ENCODE data around the gene UQCC2.

The UQCC2 gene

DNA sequence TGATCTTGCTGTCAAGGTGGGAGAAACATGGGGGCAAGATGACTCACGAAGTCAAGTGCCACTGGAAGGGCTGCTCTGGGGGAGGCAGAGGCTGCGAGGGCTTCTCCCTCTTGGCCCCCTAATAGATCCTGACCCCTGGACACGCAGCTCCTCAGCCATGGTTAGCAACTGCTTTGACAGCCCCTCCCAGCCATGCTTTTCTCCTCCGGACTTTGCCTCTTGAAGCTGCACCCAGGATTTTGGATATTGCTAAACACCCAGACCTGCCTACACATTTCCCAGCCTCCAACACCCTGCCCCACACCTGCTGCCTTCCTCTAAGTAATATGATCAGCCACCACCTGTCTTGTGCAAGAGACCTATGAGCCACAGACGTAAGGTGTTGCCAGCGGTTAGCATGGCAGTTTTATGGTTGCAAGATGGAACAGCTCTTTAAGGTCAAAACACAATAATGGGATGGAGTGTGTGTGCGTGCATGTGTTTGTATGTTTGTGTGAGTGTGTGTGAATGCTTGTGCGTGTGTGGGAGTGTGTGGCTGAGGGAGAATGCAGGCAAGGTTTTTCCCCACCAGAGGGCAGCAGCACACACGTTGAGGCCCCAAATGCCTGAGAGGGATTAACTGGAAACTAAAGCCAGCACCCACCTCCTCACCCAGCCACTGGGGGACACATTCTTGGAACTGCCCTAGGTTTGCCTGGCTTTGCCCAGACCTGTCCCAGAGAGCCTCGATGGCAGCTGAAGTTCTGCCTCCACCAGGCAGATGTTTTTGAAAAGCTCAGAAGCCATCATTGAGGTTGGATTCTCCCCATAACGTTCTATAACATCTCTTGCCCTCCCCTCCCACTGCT, 32.7 kb upstream of the UQCC2 start:
- DNase-seq (ENCODE audit: low read depth) = peak; percentile 59

DNA sequence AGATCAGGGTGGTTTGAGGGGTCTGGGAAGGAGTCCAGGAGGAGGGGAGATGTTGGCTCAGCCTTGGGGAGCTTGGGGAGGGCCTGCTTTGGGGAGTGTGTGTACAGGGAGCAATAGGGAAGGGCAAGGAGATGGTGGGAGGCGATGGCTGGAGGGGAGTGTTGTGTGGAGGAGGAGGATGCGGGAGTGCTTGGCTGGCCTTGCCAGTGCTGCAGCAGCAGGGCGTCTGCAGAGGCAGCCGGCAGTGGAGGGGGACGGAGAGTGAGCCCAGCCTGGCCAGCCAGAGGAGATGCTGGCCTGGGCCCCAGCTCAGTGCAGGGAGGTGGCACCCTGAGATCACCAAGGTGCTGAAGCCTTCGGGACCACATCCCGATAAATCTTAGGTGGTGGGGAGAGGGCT, 31.3 kb upstream of the UQCC2 start:
- no peak for DNase-seq (ENCODE audit: low read depth)

DNA sequence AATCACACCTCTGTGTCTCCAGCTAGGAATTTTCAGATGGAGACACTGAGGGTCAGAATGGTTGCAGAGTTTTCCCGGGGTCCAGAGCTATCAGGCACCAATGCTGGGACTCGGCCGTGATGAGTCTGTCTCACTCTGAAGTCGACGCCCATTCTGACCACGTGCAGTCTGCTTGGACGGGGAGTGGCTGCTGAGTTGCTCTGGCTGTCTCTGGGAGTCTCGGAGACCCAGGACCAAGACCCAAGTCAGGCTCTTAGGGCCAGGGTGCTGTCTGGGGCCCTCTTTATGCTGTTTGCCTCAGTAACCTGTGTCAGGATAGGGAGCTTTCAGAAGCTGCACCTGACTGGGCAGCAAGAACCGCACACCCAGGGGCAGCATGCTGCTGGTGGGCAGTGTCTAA, 30.6 kb upstream of the UQCC2 start:
- no peak for DNase-seq (ENCODE audit: low read depth)

DNA sequence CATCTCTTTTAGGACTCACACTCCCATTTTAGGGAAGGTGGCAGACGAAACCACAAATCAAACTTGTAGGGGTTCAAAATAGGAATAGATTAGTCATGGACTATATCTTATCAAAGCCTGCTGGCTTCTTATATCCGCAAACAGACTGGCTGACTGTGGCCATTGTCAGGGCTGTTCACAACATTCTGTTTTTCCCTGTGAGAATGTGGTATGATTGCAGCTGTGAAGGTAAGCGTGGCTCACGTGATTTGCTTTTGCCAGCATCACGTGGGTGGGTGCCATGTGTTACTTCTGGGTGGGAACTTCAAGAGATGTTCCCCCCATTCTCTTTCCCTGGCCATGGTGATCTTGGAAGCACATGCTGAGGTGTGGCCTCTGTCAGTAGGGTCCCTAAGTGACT, 29.3 kb upstream of the UQCC2 start:
- no peak for DNase-seq (ENCODE audit: low read depth)

DNA sequence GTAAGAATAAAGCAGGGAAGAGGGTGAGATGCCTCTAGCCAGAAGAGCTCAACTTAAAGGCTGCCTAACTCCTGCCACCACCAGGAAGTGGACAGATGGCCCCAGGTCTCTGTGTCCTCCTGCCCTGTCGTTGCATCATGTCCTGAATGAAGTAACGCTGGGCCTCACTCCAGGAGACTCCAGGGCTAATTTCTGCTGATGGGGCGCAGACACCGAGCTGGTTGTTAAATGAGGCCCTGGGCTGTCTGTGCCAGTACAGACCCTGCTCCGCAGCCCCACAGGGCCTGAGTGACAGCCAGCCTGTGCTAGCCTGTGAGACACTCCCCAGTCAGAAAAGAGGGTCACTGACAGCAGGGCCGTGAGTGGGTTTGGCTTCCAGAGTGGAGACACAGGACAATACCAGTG, 28.7 kb upstream of the UQCC2 start:
- no peak for DNase-seq (ENCODE audit: low read depth)

DNA sequence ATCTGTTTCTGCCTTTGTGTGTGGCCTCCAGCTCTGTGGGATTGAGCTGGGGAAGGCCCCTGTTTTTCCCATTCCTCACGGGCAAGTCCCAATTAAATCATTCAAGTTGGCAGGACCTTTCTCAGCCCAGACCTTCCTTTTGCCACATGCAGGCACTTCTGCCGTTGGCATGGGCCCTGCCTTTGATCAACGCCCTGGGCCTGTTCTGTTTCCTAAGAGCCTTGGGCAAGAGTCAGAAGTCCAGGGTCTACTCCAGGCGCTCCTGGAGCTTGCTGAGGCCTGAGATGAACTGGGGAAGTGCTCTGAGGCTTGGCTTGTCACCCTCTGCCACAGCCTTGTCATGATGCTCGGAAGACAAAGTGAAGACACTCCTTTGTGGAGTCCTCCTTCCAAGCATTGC, 28.1 kb upstream of the UQCC2 start:
- DNase-seq (ENCODE audit: low read depth) = no peak

DNA sequence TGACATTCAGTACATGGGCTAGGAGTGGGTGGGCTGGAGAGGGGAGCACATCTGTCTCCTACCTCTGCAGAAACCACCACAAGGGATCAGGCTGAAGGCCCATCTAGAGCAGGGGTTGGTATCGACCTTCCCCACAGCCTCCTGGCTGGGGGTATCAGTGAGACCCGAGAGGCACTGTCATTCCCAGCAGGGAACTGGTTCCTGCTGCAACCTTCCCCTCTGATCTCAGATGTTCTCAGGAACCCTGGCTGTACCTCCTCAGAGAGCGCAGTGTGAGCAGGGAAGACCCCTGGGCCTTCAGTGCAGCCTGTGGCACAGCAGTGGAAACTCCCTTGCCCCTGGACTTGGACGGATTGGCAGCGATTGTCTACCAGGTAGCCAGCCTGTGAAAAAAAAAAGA, 27.4 kb upstream of the UQCC2 start:
- no peak for DNase-seq (ENCODE audit: low read depth)

DNA sequence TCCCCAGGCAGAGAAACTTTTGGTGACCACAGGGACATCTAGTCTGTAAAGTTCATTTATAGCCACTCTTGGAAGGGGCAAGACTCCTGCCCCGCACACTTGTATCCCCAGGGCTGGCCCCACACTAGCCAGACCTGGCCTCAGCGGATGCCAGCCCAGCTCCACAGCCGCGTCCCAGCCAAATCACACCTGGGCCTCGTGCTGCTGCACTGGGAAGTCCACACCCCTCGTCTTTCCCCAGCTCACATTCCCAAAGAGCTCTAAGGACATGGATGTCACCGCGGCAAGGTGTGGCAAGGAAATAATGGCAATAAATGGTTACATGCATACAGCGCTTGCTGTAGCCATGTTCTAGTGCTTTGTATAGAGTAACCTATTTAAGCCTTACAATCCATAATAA, 26.7 kb upstream of the UQCC2 start:
- DNase-seq (ENCODE audit: low read depth) = no peak

DNA sequence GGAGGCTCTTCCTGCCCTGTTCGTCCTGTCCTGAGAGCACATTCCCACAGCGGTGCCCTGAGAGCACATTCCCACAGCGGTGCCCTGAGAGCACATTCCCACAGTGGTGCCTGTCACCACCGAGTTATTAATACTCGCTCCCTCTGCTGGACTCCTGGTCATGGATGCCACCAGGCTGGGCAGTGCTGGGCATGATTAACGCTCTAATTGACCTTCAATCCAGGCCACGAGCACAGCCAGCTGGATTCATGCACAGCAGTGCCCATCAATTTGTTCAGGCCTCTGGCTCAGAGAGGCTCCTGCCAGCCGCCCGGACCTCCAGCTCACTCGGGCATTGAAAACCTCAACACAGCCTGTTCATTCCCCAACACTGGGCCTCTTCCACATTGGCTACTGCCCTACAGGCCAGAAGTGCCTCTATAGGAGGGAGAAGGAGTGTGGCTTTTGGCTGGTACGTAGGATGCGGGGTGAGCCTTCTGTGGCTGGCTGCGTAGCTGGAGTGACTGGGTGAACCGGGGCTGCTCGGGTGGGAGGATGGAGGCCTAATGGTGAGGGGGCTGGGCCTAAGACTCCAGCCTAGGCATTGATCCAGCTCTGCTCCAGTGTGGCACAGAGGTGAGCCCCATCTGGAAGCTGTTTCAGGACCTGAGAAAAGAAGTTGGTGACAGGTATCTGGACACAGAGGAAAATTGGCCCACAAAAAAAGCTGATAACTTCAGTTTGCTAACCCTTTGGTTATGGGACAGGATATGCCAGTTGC, 25.9 kb upstream of the UQCC2 start:
- no peak for DNase-seq (ENCODE audit: low read depth)

DNA sequence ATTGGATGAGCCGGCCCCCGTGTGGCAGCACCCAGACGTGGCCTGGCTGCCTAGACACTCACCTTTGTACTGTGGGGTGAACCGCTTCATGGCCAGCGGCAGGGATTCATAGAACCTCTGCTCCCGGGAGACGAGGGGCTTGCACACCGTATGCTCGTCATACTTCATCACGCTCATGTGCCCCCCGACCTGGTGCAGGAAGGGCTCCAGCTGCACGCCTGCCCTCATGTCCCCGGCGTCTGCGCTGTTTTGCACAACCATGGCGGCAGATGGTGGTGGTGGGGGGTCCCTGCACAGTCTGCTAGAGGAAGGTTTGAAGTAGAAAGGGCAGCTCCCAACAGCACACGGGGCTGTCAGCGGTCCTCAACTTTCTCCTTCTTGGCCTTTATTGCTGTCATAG, 23.7 kb upstream of the UQCC2 start:
- no peak for DNase-seq (ENCODE audit: low read depth)

DNA sequence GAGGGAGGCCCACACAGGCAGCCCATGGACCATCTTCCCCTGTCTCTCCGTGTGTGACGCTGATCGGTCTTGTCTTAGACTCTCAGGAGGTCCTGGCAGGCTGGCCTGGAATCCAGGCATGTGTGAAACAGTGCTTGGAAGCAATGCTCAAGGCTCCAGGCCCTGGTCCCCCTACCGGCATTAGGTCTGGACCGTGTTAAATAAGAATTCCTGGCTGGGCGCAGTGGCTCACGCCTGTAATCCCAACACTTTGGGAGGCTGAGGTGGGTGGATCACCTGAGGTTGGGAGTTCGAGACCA, 22.2 kb upstream of the UQCC2 start:
- DNase-seq (ENCODE audit: low read depth) = no peak

DNA sequence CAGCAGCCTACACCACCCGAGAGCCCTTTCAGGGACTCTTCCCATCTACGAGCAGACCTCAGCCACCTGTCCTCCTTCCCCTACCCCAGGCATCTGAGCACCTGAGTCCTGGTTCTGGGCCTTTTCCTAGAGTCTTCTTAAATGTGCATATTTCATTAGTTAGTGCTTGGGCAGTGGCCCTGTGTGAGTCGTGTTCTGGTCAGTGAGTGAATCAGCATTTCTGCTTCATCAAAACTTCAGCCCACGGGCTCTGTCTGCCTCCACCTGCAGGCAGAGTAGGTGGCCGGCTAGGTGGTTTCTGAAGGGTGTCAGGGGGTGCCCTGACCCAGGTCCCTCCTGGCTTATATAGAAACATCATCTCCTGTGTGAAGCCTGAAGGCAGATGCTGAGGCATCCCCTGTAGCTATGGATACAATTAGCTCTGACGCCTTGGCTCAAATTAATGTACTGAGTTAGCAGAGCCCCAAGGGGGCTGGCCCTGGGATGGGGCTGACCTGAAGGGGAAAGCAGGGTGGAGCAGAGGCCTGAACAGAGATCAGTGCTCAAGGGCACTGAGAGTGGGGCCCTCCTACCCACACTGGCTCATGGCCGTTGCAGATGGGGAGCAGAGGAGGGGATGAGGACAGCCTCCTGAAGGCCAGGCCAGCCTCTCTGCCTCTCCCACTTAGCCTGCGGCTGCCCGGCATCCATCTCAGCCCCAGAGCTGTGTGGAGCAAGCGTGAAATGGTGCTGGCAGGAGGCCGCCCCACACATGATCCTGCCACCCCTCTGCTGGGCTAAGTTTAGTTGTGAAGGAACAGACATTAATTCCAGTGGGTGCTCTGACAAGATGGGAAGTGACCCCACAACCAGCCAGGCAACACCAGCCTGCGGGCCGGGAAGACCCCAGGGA, 21.6 kb upstream of the UQCC2 start:
- no peak for DNase-seq (ENCODE audit: low read depth)

DNA sequence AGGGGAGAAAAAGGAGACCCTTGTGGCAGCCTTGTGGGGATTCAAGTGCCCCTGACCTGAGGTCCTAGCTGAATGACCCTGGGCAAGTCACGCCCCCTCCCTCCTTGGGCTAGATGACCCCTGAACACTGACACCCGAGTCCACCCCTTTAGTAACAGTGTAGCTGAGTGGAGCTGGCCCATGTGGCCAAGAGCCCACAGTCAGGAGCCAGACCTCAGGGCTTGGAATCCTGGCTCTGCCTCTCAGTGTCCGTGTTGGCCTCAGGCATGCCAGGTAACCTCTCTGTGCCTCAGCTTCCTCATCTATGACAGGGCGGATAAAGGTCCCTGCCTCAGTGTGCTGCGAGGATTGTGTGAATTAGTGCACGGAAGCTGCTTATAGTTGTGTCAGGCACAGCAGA, 20.9 kb upstream of the UQCC2 start:
- no peak for DNase-seq (ENCODE audit: low read depth)

DNA sequence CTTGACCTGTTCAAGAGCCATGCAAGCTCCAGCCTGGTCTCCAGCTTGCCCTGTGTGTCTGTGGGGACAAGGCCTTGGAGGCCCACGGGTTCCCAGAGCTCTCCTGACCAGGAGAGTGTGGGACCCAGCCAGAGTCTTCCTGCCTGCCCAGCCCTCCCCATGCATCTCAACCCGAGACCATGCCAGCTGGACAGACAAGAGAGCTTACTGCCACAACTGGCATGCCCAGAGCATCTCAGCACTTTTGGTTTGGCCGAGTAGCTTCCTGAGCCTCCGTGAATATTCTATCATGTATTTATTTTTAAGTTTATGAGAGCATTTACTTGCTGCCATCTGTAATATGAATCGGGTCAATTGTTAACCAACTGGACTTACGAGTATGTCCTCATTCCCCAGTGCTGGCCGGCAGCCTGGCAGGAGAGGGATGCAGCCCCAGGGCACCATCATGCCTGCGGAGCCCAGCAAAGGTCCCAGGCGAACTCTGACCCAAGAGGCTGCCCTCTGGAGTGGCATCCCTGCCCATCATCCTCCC, 20.3 kb upstream of the UQCC2 start:
- DNase-seq (ENCODE audit: low read depth) = no peak

DNA sequence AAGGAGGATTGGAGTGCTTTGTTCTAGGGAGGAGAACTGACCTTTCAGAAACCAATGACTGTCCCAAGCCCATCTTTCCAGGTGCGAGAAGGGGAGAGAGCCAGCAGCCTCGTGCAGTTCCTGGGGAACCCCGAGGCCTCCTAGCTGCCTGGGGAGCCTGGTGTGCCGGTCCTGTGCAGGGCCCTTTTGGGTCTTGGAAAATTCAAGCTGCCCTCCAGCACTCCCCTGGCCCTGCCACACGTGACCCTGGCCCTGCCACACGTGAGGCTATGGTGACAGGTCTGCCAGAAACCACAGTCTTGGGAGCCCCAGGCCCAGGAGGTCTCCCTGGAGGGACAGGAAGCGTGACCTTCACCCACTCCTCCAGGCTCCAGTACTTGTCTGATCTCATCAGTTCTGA, 19.5 kb upstream of the UQCC2 start:
- DNase-seq (ENCODE audit: low read depth) = no peak

DNA sequence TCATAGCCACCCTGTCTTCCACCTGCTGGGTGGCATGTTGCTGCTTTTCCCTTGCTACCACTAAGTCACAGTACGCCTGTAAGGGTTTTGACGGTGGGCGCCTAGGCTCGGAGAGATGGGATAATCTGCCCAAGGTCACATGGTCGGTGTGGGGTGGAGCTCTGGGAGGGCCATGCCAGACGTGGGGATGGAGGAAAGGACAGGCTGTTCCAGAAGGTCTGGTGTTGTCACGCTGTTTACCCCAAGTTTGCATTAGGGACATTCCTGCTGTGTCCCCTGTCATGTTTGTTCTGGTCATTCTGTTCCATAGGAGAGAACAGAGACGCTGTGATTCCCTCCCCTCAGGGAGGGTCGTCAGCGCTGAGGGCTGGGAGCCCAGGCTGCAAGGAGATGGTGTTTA, 19.1 kb upstream of the UQCC2 start:
- no peak for DNase-seq (ENCODE audit: low read depth)

DNA sequence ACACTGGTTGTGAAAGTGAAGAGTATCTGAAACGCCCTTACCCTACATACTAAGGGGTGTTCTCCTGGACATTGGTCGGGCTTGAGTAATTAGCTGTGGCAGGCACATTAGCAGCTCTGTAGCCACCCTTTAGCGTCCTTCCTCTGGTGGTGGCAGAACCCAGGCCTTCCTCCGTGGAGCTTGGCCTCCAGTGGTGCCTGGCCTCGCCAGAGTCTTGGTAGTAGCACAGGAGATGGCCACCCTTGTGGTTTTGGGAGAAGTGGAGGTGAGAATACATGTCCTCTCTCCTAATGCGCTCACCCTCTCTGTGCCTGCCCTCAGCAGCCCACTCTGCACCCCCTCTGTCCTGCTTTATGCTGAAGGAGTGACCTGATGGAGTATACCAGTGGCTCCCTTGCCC, 17.6 kb upstream of the UQCC2 start:
- DNase-seq (ENCODE audit: low read depth) = no peak

DNA sequence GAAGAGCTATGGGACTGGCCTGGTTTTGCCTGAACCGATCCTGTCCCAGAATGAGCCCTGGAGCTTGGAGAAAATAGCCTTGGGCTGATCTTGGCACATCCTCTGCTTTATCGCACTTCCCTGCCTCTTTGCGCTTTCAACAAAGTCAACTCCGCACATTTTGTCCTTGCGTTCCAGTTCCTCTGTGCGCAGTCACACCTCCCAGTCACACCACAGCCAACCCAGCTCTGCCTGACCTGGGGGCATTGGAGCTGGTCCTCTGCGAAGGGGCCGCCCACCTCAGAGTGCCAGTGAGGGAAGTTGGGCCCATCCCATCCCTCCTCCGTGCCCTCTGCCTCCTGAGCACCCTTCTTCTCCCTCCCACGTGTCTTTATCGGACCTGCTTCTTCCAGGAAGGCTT, 16.9 kb upstream of the UQCC2 start:
- DNase-seq (ENCODE audit: low read depth) = no peak

DNA sequence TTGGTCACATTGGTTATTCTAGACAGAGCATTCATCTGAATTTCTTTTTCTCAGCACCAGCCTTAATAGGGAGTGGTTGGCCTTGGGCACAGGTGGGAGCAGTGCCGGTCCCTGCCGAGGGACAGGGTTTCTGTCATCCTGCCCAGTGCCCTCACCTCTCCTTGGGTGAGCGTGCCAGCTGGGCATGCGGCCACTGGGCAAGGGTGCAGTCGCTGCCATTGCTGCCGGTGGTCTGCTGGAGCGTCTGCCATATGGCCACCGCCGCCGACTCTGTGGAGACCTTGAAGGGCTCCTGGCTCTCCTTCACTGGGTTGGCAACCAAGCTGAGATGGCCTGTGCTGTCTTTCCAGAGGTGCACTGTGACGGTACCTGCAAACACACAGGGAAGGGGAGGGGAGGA, 16.4 kb upstream of the UQCC2 start:
- no peak for DNase-seq (ENCODE audit: low read depth)

DNA sequence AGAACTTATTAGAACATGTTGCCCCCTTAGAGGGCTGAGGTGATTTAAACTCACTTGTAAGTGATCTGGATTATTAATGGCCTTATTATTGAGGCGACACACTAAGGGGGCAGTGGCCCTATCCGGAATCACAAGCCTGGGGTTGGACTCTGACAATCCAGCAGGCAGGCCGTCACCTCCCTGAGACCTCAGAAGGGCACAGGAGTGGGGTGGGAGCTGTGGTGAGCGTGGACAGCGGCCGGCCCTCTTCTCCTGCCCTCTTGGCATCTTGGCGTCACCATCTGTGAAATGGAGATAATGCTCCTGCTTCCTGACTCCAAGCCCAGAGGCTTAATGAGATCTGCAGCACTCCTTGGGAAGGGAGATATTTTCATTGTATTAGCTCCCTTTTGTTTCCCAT, 15.6 kb upstream of the UQCC2 start:
- no peak for DNase-seq (ENCODE audit: low read depth)

DNA sequence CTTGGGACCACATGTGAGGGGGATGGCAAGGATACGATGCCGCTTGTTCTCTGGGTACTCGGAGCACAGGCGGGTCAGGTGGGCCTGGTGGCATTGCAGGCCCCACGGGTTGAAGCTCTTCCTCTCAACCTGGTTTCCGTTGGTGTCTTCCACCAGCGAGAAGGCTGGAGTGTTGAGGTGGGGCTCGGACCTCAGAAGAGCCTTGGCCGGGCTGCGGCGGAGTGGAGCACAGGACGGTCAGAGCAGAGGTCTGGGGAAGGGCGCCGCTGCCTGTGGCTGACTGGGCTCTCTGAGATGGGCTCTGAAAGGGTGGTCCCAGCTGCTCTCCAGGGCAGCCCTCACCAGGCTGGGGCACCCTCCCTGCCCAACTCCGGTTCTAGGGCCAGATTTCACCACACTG, 15.2 kb upstream of the UQCC2 start:
- DNase-seq (ENCODE audit: low read depth) = no peak

DNA sequence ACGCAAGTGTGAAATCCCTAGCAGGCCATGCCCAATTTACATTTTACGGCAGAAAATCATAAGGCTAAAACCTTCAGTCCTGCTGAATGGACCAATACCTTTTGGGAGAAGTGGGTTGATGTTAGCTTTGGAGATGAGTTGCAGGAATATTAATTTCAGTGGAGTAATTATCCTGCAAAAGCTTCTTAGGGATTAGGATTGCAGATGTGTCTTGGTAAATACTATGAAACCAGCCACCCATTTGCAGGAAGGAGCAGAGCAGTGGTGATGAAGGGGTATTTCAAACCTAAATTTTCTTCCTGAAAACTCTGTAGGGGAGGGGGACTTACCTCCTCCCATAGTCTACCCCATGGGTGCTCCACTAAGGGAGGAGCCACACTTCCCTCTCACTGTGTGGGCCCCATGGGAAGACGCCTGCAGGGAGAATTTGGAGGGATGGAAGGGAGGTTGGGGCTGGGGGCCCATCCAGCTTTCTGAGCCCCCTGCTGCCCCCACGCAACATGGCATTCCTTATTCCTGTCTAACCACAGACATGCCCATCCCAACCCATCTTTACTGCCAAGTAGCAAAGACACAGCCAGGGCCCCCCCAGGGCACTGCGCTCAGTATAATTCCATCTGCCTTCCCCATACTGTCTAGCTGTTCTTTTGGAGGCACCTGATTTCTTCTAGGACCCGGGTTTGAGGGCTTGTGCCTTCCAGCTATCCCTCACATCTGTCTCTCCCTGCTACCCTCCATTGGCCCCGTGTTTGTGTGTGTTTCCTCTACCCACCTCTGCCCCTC, 14.6 kb upstream of the UQCC2 start:
- DNase-seq (ENCODE audit: low read depth) = no peak
